ENCODE measurements around the gene SVIP.

DNA sequence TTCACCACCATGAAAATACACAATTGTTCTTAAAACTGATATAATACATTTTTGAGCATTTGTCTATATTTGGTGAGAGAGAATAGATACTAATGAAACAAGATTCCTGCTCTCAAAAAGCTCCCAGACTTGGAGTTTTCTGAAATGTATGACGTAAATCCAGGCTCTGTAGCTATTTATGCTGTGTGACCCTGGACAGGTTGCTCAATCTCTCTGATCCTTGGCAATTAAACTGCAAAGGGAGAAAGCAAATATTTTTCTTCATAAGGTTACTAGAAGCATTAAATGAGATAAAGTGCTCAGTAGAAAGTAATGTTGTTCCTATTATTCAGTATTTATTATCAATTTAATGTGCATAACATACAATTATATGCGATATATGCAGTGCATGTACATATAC, 42.5 kb downstream of the SVIP start:
- TF ChIP-seq POLR2A (IDR thresholded peaks at IDR 0.05) = no peak
- TF ChIP-seq, protein P1, sequence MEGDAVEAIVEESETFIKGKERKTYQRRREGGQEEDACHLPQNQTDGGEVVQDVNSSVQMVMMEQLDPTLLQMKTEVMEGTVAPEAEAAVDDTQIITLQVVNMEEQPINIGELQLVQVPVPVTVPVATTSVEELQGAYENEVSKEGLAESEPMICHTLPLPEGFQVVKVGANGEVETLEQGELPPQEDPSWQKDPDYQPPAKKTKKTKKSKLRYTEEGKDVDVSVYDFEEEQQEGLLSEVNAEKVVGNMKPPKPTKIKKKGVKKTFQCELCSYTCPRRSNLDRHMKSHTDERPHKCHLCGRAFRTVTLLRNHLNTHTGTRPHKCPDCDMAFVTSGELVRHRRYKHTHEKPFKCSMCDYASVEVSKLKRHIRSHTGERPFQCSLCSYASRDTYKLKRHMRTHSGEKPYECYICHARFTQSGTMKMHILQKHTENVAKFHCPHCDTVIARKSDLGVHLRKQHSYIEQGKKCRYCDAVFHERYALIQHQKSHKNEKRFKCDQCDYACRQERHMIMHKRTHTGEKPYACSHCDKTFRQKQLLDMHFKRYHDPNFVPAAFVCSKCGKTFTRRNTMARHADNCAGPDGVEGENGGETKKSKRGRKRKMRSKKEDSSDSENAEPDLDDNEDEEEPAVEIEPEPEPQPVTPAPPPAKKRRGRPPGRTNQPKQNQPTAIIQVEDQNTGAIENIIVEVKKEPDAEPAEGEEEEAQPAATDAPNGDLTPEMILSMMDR (IDR thresholded peaks at IDR 0.05) = no peak

Data from heart left ventricle (tissue), 13 donors.